Fibroblast of lung (primary cell): Measurements from ENCODE around the gene RTKN. TPM values are rescaled to one million over a fixed set of nuclear protein-coding genes. Genes with fewer than 3 reads are reported as not detected.

Experiments
- DNase-seq, 2 donors: peaks; one replicate each; pipeline versions ENCODE4 v3.0.0 to v3.0.0-alpha.2; 2010; ENCODE audit warnings: low read depth in 2 of 2
- H2AFZ ChIP-seq: 2 replicates; pipeline ENCODE4 v1.5.1; 2012; ENCODE audit warnings: low read length, control low read depth, inconsistent platforms
- H3K27ac ChIP-seq: 2 replicates; pipeline ENCODE4 v1.5.1; 2011; ENCODE audit warnings: low read length, control low read depth; ENCODE audit not compliant: insufficient read depth
- H3K27me3 ChIP-seq: 2 replicates; pipeline ENCODE4 v1.5.1; 2011; ENCODE audit warnings: mild to moderate bottlenecking, low read length; ENCODE audit not compliant: control insufficient read depth, insufficient read depth
- H3K36me3 ChIP-seq: 2 replicates; pipeline ENCODE4 v1.5.1; 2011; ENCODE audit warnings: low read length; ENCODE audit not compliant: control insufficient read depth, insufficient read depth
- H3K4me1 ChIP-seq: 2 replicates; pipeline ENCODE4 v1.5.1; 2011; ENCODE audit warnings: low read length; ENCODE audit not compliant: control insufficient read depth, insufficient read depth; ENCODE audit errors: extremely low read depth
- H3K4me2 ChIP-seq: 2 replicates; pipeline ENCODE4 v1.5.1; 2011; ENCODE audit warnings: low read length, control low read depth; ENCODE audit not compliant: insufficient read depth; ENCODE audit errors: extremely low read depth
- H3K4me3 ChIP-seq, 4 experiments: fragments of 200-600 bp in 1 of 4; sonication (generic) in 1 of 4; replicated peaks in 1 of 4; 2 replicates each; pipeline ENCODE4 v1.5.1; 2011 to 2016; ENCODE audit warnings: low read length in 4 of 4, low read depth in 3 of 4, mild to moderate bottlenecking in 3 of 4, control low read depth in 2 of 4, inconsistent platforms in 1 of 4, mixed read lengths in 1 of 4; ENCODE audit not compliant: insufficient read depth in 1 of 4; ENCODE audit errors: control extremely low read depth in 1 of 4
- H3K79me2 ChIP-seq: 2 replicates; pipeline ENCODE4 v1.5.1; 2012; ENCODE audit warnings: mild to moderate bottlenecking, low read length, inconsistent platforms; ENCODE audit not compliant: control insufficient read depth, insufficient read depth
- H3K9ac ChIP-seq: 2 replicates; pipeline ENCODE4 v1.5.1; 2011; ENCODE audit warnings: mild to moderate bottlenecking, low read length, control low read depth; ENCODE audit not compliant: insufficient read depth
- H3K9me3 ChIP-seq: 2 replicates; pipeline ENCODE4 v1.5.1; 2012; ENCODE audit warnings: low read depth, low read length; ENCODE audit not compliant: control insufficient read depth, insufficient read depth
- H4K20me1 ChIP-seq: 2 replicates; pipeline ENCODE4 v1.5.1; 2011; ENCODE audit warnings: low read length; ENCODE audit not compliant: control insufficient read depth, insufficient read depth; ENCODE audit errors: extremely low read depth
- EZH2 ChIP-seq: IDR thresholded peaks from 2 replicates; pipeline ENCODE4 v1.5.1; 2012; ENCODE audit warnings: low read length, control low read depth, mild to moderate bottlenecking; ENCODE audit errors: missing control alignments
- polyA plus RNA-seq, 2 donors: library from polyadenylated mRNA; depleted of rRNA in 1 of 2; stranded (reverse) in 1 of 2; unstranded in 1 of 2; fragments of >200 nt; gene quantifications; 2 replicates each; pipeline ENCODE4 v1.2.1, GENCODE V29; 2011 to 2012; ENCODE audit warnings: missing spikeins in 1 of 2
- total RNA-seq: library from RNA; depleted of rRNA; stranded (reverse); fragments of >200 nt; gene quantifications from 2 replicates; pipeline ENCODE4 v1.2.1, GENCODE V29; 2014
- TF ChIP-seq, protein P1 (sequence below), 2 donors: IDR thresholded peaks in 1 of 2; conservative IDR thresholded peaks in 1 of 2; 1 replicate in 1 of 2; 2 replicates in 1 of 2; pipeline ENCODE4 v1.5.1; 2011 to 2012; ENCODE audit warnings: low read length in 2 of 2, control low read depth in 1 of 2, inconsistent platforms in 1 of 2, low read depth in 1 of 2, mild to moderate bottlenecking in 1 of 2

Gene RTKN
- total and polyA plus RNA-seq, 2 donors (not counting 1 experiment from before 2014, with no cell fraction given), result 8.3 to 16.0 TPM

DNA sequence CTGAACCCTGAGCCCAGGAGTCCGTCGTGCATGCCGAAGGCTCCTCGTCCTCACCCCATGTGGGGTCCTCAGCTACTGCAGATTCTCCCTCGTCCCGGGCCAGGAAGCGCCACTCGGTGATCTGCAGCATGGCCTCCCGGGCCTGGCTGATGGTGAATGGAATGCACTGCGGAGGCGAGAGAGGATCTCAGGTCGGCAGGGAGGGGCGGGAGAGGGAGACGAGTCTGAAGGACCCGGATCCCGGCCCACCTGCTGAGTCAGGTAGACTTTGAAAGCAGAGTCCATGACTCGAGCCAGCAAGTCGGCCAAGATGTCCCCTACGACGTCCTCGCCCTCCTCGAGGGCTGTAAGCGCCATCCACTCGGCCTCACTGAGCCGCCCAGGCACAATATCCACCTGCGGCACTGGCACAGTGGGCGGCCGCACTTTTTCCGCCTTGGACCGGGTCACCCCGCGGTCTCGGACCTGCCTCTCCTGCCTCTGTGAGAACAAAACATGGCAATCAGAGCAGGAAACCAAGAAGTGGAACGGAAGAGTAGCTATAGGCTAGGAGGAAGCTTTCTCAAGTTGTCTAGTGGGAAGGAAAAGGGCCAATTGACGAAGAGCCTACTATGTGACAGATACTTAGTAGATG is 25.9 kb downstream of the RTKN start:
- no peaks in the 10 kb centered on the region for H3K36me3 ChIP-seq
- TF ChIP-seq, protein P1, sequence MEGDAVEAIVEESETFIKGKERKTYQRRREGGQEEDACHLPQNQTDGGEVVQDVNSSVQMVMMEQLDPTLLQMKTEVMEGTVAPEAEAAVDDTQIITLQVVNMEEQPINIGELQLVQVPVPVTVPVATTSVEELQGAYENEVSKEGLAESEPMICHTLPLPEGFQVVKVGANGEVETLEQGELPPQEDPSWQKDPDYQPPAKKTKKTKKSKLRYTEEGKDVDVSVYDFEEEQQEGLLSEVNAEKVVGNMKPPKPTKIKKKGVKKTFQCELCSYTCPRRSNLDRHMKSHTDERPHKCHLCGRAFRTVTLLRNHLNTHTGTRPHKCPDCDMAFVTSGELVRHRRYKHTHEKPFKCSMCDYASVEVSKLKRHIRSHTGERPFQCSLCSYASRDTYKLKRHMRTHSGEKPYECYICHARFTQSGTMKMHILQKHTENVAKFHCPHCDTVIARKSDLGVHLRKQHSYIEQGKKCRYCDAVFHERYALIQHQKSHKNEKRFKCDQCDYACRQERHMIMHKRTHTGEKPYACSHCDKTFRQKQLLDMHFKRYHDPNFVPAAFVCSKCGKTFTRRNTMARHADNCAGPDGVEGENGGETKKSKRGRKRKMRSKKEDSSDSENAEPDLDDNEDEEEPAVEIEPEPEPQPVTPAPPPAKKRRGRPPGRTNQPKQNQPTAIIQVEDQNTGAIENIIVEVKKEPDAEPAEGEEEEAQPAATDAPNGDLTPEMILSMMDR (conservative IDR thresholded peaks at IDR 0.05 in 1 of 2, IDR thresholded peaks at IDR 0.05 in 1 of 2; ENCODE audit: low read depth in 1 of 2, low read length in 2 of 2), result no peak
- TF ChIP-seq EZH2, result no peak
- H2AFZ ChIP-seq, result peak overlapping the region; percentile 91
- no peaks in the 10 kb centered on the region for H3K79me2 ChIP-seq
- no peak overlapping the region for H3K9ac ChIP-seq
- H3K4me1 ChIP-seq, result peaks cover 9% of the 10 kb centered on the region
- H3K27ac ChIP-seq, result no peak overlapping the region
- DNase-seq, result no peak
- no peaks in the 10 kb centered on the region for H3K9me3 ChIP-seq
- H3K27me3 ChIP-seq, result no peaks in the 10 kb centered on the region
- no peaks in the 10 kb centered on the region for H4K20me1 ChIP-seq
- H3K4me3 ChIP-seq, result peak overlapping the region; percentile 7 to 60 (median 43)
- peak overlapping the region; percentile 71 for H3K4me2 ChIP-seq

DNA sequence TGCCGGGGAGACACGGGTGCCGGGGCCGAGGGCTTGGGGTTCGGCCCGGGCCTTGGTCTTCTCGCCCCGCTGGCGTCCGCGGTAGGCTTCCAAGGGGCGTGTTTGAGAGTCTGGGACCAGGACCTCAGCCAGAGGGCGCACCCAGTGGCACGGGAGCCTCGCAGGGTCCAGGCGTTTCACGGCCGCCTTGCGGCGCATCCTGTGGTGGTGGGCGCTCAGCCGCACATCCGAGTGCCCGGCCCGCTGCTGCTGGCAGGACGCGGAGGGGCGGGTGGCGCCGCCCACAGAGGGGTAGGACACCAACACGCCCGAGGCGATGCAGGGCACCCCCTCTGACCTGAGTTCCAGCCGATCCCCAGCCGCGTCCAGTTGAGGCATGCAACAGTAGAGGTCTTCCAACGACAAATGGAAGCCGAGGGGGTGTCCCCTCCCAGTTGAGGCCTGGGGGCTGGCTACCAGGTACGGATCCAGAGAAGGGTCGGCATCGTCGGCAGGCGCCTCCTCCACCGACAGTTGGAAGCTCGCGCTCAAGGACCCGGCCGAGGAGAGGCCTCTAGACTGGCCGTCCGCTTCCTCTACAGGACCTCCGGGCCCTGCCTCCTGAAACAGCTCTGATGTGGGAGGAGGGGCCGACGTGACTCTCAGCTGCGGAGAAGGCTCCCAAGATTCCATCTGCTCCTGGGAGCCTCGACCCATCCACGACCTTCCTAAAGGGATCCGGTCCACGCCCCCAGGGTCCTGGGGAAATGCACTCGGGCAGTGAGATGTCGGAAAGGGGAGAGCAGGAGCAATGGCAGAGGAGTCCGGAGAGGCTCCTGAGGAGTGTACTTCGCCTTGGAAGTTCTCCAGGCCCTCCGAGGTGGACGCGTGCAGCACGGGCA is 26.6 kb downstream of the RTKN start:
- H3K79me2 ChIP-seq, result no peaks in the 10 kb centered on the region
- H3K36me3 ChIP-seq, result no peaks in the 10 kb centered on the region
- peak overlapping the region; percentile 91 for H2AFZ ChIP-seq
- H3K9ac ChIP-seq, result peak overlapping the region; percentile 50
- DNase-seq, result peak; percentile 26
- peak overlapping the region; percentile 8 for H3K27ac ChIP-seq
- peak overlapping the region; percentile 7 to 60 (median 43) for H3K4me3 ChIP-seq
- H3K4me1 ChIP-seq, result peaks cover 9% of the 10 kb centered on the region
- no peaks in the 10 kb centered on the region for H4K20me1 ChIP-seq
- no peak for TF ChIP-seq EZH2
- TF ChIP-seq, protein P1 (conservative IDR thresholded peaks at IDR 0.05 in 1 of 2, IDR thresholded peaks at IDR 0.05 in 1 of 2; ENCODE audit: low read depth in 1 of 2, low read length in 2 of 2), result peak in 1 of 2 donors; percentile 37
- H3K4me2 ChIP-seq, result peak overlapping the region; percentile 85
- H3K27me3 ChIP-seq, result no peaks in the 10 kb centered on the region
- H3K9me3 ChIP-seq, result no peaks in the 10 kb centered on the region

- no peaks in the 10 kb centered on the region for H3K36me3 ChIP-seq
- H4K20me1 ChIP-seq, result no peaks in the 10 kb centered on the region
- H3K9ac ChIP-seq, result peak overlapping the region; percentile 50
- peak overlapping the region; percentile 85 for H3K4me2 ChIP-seq
- no peaks in the 10 kb centered on the region for H3K79me2 ChIP-seq
- peak overlapping the region in 3 of 4 experiments; percentile 14 to 60 (median 38) for H3K4me3 ChIP-seq
- no peak for DNase-seq
- no peak overlapping the region for H3K27ac ChIP-seq
- peaks cover 9% of the 10 kb centered on the region for H3K4me1 ChIP-seq
- H3K9me3 ChIP-seq, result no peaks in the 10 kb centered on the region
- H3K27me3 ChIP-seq, result no peaks in the 10 kb centered on the region
- H2AFZ ChIP-seq, result peak overlapping the region; percentile 91
- TF ChIP-seq, protein P1 (conservative IDR thresholded peaks at IDR 0.05 in 1 of 2, IDR thresholded peaks at IDR 0.05 in 1 of 2; ENCODE audit: low read depth in 1 of 2, low read length in 2 of 2), result no peak
- TF ChIP-seq EZH2, result no peak
These were observed 27.3 kb downstream of the RTKN start for GRCh38 chr2:74414441-74414840.
